GM18867 (cell line): ENCODE measurements around the gene PLCB4.

ENCODE experiments used
- ATAC-seq: cut with Tn5 transposase; IDR thresholded peaks from one replicate; pipeline ENCODE4 v1.9.1; 2021; ENCODE audit warnings: mild to moderate bottlenecking, moderate library complexity; ENCODE audit not compliant: unreplicated experiment

PLCB4 gene

DNA sequence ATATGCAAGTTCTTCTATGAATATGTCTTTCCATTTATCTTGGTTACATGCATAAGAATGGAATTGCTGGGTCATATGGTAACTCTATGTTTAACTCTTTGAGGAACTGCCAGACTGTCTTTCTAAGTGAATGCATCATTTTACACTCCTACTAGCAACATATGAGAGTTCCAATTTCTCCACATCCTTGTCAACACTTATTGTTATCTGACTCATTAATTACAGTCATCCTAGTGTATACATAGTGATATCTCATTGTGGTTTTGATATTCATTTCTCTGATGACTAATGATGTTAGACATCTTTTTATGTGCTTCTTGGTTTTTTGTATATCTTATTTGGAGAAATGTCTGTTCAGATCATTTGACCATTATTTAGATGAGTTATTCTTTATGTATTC lies 348.8 kb downstream of the PLCB4 start:
- ATAC-seq = no peak

- ATAC-seq = no peak
These were observed 353.6 kb downstream of the PLCB4 start for GRCh38 chr20:9422321-9423057.

GRCh38 chr20:9424551-9424950 lies 355.7 kb downstream of the PLCB4 start:
- ATAC-seq = no peak

GRCh38 chr20:9427430-9428291 lies 358.8 kb downstream of the PLCB4 start:
- ATAC-seq = no peak

- ATAC-seq = no peak
These were observed 359.4 kb downstream of the PLCB4 start for GRCh38 chr20:9428292-9428607.

- ATAC-seq = no peak
These were observed 370.9 kb downstream of the PLCB4 start for GRCh38 chr20:9439806-9440205.

GRCh38 chr20:9440892-9441291 lies 372.0 kb downstream of the PLCB4 start:
- ATAC-seq = no peak

DNA sequence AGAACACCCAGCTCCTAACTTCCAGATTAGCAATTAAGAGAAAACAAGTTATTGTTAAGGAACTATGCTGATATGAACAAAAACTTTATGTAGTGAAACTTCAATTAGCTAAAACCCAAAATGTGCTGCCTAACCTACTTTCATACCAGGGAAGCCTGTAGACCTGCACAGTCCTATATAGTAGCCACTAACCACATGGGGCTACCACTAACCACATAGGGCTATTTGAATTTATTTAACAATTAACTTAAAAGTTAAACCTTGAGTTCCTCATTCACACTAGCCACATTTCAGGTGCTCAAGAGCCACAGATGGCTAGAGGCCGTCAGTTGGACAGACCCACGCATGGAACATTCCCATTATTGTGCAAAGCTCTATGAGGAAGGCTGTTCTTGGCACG lies 373.1 kb downstream of the PLCB4 start:
- peak; percentile 78 for ATAC-seq

- ATAC-seq = peak; percentile 78
These were observed 374.0 kb downstream of the PLCB4 start for GRCh38 chr20:9442858-9443257.

DNA sequence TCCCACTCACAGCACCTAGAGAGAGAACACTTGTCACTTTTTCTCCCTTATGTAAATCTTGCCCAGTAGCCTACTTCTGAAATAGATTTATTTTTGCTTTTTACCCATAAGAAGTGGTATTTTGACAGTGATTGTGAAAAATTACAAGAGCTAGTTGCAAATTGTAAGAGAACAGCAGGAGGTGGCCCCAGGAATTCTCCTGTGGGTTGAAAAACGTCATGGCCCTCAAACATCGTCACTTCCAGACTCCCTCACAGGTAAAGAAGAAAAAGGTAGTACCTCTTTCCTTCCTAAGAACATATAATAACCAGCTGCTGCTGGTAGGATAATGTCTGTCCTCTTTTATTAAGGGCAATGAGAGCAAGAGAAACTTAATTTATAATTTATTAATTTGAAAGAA lies 376.0 kb downstream of the PLCB4 start:
- peak; percentile 31 for ATAC-seq

DNA sequence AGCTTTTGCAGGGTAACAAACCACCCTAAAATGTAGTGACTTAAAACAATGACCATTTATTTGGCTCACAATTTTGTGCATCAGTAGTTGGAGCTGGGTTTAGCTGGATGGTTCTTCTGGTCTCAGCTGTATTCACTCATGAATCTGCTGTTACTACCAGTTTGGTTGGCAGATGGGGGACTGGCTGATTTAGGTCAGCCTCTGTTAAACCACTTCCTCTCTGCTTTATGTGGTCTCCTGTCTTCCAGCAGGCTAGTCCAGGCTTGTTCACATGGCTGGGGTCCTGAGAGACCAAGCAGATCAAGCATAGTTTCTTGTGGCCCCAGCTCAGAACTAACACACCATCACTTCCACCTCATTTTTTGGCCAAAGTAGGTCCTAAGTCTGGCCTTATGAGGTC lies 378.3 kb downstream of the PLCB4 start:
- ATAC-seq = no peak

- ATAC-seq = no peak
These were observed 384.3 kb downstream of the PLCB4 start for GRCh38 chr20:9453201-9453600.

DNA sequence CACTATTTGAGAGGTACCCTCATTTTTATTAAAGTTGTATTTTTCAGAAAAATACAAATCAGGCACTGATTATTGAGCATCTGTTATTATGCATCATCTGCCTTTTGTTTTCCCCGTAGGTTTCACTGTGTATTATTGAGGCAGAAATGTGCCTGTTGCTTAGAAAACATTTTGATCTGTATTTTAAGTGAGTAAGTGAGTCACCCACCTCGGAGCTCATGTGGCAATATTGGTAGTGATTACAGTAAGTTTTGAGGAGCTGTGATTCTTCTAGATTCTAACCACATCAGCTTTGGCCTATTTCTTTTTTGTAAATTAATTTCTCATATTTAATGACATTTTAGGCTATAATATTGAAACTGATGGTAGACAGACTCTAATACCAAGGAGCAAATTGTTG lies 385.9 kb downstream of the PLCB4 start:
- ATAC-seq = no peak

GRCh38 chr20:9457136-9457535 lies 388.2 kb downstream of the PLCB4 start:
- peak; percentile 78 for ATAC-seq

- peak; percentile 64 for ATAC-seq
These were observed 389.4 kb downstream of the PLCB4 start for GRCh38 chr20:9458138-9458796.

GRCh38 chr20:9460518-9460917 lies 391.6 kb downstream of the PLCB4 start:
- ATAC-seq = no peak

DNA sequence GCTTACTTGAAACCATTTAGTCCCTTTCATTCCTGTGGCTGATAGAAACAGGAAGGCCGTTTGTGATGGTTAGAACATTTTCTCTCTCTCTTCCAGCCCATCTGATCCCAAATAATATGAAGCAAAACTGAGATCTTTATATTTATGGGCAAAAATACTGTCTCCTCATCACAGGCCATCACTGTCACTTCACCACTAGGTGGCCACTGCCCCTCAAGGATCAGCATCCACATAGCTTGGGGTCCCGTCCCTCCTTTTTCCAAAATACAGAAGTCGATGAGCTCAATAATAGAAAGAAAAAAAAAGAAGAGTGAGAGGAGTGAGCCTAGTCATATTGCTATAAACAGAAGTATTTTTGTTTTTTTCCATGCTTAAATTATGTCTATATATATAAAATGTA lies 399.1 kb downstream of the PLCB4 start:
- peak; percentile 70 for ATAC-seq

DNA sequence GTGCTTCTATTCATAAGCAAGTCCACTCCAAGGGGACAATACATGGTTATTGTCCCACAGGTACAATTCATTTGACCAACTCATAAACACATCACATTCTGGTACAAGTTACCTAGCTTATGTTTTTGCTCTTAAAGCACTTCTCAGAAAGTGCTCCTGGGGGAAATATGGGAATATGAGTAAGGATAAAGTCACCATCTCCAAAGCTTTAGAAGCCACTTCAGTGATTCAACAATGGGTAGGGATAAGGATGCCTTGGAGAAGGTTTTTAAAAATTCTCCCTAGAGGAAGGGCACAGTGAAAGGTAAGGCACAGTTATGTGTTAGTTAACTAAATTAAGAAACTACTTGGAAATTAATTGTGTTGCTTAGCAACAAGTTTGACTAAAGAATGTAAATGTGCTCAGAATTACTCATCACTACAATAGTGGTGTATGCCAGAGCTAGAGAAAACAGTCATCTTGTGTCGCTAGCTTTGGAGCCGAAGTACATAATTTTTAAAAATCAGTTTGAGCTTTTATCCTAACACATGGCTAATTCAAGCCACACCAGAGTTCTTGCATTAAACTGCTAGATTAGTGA lies 406.0 kb downstream of the PLCB4 start:
- ATAC-seq = no peak

GRCh38 chr20:9475456-9475855 lies 406.6 kb downstream of the PLCB4 start:
- ATAC-seq = no peak

DNA sequence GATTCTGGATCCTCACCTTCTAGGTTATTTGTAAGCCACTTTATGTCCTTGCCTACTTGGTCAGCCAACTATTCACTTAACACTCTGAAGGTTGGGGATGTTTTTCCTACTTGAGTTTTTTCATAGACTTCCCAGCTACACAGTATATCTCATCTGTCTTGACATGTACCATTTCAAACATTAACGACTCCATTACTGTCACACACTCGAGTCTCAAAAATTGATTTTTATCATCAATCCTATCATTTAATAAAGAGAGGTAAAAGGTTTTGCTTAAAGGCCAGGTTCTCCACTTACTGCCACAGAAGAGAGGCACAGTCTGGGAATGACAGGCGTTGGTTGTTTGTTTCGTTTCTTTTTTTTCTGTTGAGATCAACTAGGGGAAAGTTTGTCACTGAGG lies 407.3 kb downstream of the PLCB4 start:
- ATAC-seq = no peak

DNA sequence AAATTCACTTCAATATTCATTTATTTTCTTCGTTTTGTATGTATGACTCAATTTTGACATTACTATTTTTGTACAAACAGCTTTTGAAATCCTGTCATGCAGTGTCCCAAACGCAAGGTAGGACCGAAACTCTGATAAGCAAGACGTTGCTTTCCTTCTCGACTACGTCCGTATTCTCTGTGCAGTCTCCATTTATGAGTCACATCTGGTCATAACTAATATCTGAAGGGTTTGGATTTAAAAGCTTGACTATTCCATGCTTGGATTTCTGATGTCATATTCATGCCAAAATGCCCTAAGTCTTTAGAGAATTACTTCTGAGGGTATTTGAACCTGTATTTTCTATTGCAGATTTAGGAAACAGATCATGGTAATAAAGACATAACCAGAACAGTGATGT lies 407.8 kb downstream of the PLCB4 start:
- ATAC-seq = no peak

DNA sequence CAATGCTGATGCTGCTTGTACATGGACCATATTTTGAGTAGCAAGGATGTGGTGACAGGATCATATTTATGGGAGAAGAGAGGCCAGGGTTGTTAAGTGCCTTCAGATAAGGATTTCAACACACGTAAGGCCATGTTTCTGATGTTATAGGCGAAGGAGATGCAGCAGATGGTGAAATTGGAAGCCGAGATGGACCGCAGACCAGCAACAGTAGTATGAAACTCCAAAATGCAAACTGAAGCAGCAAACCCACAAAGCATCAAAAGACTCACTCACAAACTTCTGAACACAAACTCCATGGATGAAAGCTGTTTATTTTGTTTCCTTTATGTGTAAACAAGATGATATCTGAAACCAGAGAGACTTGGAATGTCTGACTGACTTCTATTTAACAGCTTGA lies 409.9 kb downstream of the PLCB4 start:
- no peak for ATAC-seq
